IMR-90 (cell line): Measurements from ENCODE around the gene STAC2. TPM values are rescaled to one million over a fixed set of nuclear protein-coding genes. Genes with fewer than 3 reads are reported as not detected.

Experiments used
- ATAC-seq: fragments of 200-7000 bp; cut with Tn5 transposase; 2 replicates; pipeline ENCODE4 v1.9.1; 2020; ENCODE audit warnings: low read depth, mild to moderate bottlenecking, moderate library complexity
- BruUV-seq: library from RNA; stranded (reverse); fragments of 400-500 nt; replicated peaks from 2 replicates; lab custom pipeline; 2021; lab: Mats Ljungman, UMichigan
- CTCF ChIA-PET: fragments of 300-600 bp; formaldehyde crosslinking; extraction: SDS; loops from one replicate; lab custom pipeline; 2021; ENCODE audit warnings: antibody characterized with exemption; lab: Yijun Ruan, JAX
- POLR2A ChIA-PET: fragments of 300-600 bp; sonication (Branson Sonifier 250); formaldehyde crosslinking; loops from one replicate; lab custom pipeline; 2022; ENCODE audit warnings: antibody characterized with exemption; ENCODE audit not compliant: unreplicated experiment; lab: Charles Lee
- DNase-seq: peaks from one replicate; pipeline ENCODE4 v3.0.0; 2013
- H2AFZ ChIP-seq: replicated peaks from 2 replicates; pipeline ENCODE3; 2013; ENCODE audit warnings: low read length, mild to moderate bottlenecking; ENCODE audit not compliant: poor library complexity
- H2AK5ac ChIP-seq: 2 replicates; pipeline ENCODE4 v1.6.1; 2013; ENCODE audit warnings: low read depth, low read length, inconsistent platforms
- H2AK9ac ChIP-seq: replicated peaks from 2 replicates; pipeline ENCODE3; 2013; ENCODE audit warnings: mild to moderate bottlenecking, low read depth, low read length, moderate library complexity; ENCODE audit not compliant: poor library complexity
- H2BK120ac ChIP-seq: 2 replicates; pipeline ENCODE4 v1.6.1; 2013; ENCODE audit warnings: low read depth, low read length, inconsistent platforms
- H2BK15ac ChIP-seq: 3 replicates; pipeline ENCODE4 v1.6.1; 2013; ENCODE audit warnings: low read depth, low read length, inconsistent platforms
- H2BK20ac ChIP-seq: 2 replicates; pipeline ENCODE4 v1.6.1; 2013; ENCODE audit warnings: low read depth, mild to moderate bottlenecking, inconsistent platforms, low read length, moderate library complexity
- H2BK5ac ChIP-seq: 2 replicates; pipeline ENCODE4 v1.6.1; 2013; ENCODE audit warnings: mild to moderate bottlenecking, low read depth, low read length, inconsistent platforms; ENCODE audit not compliant: poor library complexity, severe bottlenecking
- H3K14ac ChIP-seq: replicated peaks from 2 replicates; pipeline ENCODE4 v1.6.1; 2013; ENCODE audit warnings: low read depth, low read length, inconsistent platforms
- H3K18ac ChIP-seq: 2 replicates; pipeline ENCODE4 v1.6.1; 2013; ENCODE audit warnings: low read depth, low read length, control low read depth
- H3K23ac ChIP-seq: 2 replicates; pipeline ENCODE4 v1.6.1; 2013; ENCODE audit warnings: low read depth, low read length, inconsistent platforms
- H3K27ac ChIP-seq: 2 replicates; pipeline ENCODE4 v1.5.1; 2013; ENCODE audit warnings: mild to moderate bottlenecking, control low read depth, low read length; ENCODE audit not compliant: insufficient read depth
- H3K27me3 ChIP-seq: 2 replicates; pipeline ENCODE4 v1.6.1; 2013; ENCODE audit warnings: low read length; ENCODE audit not compliant: control insufficient read depth, insufficient read depth
- H3K36me3 ChIP-seq: 2 replicates; pipeline ENCODE4 v1.6.1; 2013; ENCODE audit warnings: low read length, mixed read lengths; ENCODE audit not compliant: control insufficient read depth, insufficient read depth
- H3K4ac ChIP-seq: 2 replicates; pipeline ENCODE4 v1.6.1; 2013; ENCODE audit warnings: low read depth, low read length, inconsistent platforms
- H3K4me1 ChIP-seq: 2 replicates; pipeline ENCODE4 v1.6.1; 2013; ENCODE audit warnings: low read length, mixed read lengths; ENCODE audit not compliant: control insufficient read depth, insufficient read depth
- H3K4me2 ChIP-seq: 2 replicates; pipeline ENCODE4 v1.6.1; 2013; ENCODE audit warnings: low read depth, mild to moderate bottlenecking, control low read depth, low read length, moderate library complexity
- H3K4me3 ChIP-seq: 2 replicates; pipeline ENCODE4 v1.5.1; 2013; ENCODE audit warnings: low read depth, mild to moderate bottlenecking, control low read depth, low read length, moderate library complexity; ENCODE audit not compliant: insufficient read depth
- H3K56ac ChIP-seq: 2 replicates; pipeline ENCODE4 v1.6.1; 2013; ENCODE audit warnings: low read length, inconsistent platforms; ENCODE audit not compliant: insufficient read depth; ENCODE audit errors: extremely low read depth
- H3K79me1 ChIP-seq, 2 experiments: 2 replicates each; pipeline ENCODE4 v1.6.1; 2013; ENCODE audit warnings: low read length in 2 of 2, inconsistent platforms in 1 of 2, low read depth in 1 of 2
- H3K9ac ChIP-seq: 2 replicates; pipeline ENCODE4 v1.6.1; 2013; ENCODE audit warnings: low read depth, low read length, control low read depth
- H3K9me1 ChIP-seq: 2 replicates; pipeline ENCODE4 v1.6.1; 2013; ENCODE audit warnings: low read length, inconsistent platforms; ENCODE audit not compliant: insufficient read depth
- H3K9me3 ChIP-seq: 2 replicates; pipeline ENCODE4 v1.6.1; 2013; ENCODE audit warnings: low read length; ENCODE audit not compliant: control insufficient read depth, insufficient read depth
- H4K20me1 ChIP-seq: 2 replicates; pipeline ENCODE4 v1.6.1; 2013; ENCODE audit warnings: low read length, inconsistent platforms; ENCODE audit not compliant: insufficient read depth
- H4K5ac ChIP-seq: 2 replicates; pipeline ENCODE4 v1.6.1; 2013; ENCODE audit warnings: mild to moderate bottlenecking, low read depth, low read length, control low read depth
- H4K8ac ChIP-seq, 2 experiments: 2 replicates each; pipeline ENCODE4 v1.6.1; 2013; ENCODE audit warnings: low read depth in 2 of 2, low read length in 2 of 2, control low read depth in 1 of 2, inconsistent platforms in 1 of 2
- H4K91ac ChIP-seq: 2 replicates; pipeline ENCODE4 v1.6.1; 2013; ENCODE audit warnings: low read depth, low read length, inconsistent platforms; ENCODE audit not compliant: insufficient read depth
- BHLHE40 ChIP-seq: fragments of 150-350 bp; IDR thresholded peaks from 2 replicates; pipeline ENCODE4 v1.6.1; 2016; ENCODE audit warnings: mild to moderate bottlenecking, low read depth, low read length
- CEBPB ChIP-seq: IDR thresholded peaks from 2 replicates; pipeline ENCODE4 v1.6.1; 2012; ENCODE audit warnings: low read depth, low read length, improper control_type of control experiment
- CHD1 ChIP-seq: IDR thresholded peaks from 2 replicates; pipeline ENCODE4 v1.6.1; 2012; ENCODE audit warnings: low read depth, low read length, improper control_type of control experiment
- FOS ChIP-seq: fragments of 150-350 bp; IDR thresholded peaks from 2 replicates; pipeline ENCODE4 v1.6.1; 2016; ENCODE audit warnings: low read depth, low read length
- MAFK ChIP-seq: IDR thresholded peaks from 2 replicates; pipeline ENCODE4 v1.6.1; 2012; ENCODE audit warnings: low read depth, low read length, improper control_type of control experiment
- MAZ ChIP-seq: IDR thresholded peaks from 2 replicates; pipeline ENCODE4 v1.6.1; 2012; ENCODE audit warnings: low read depth, mild to moderate bottlenecking, low read length, improper control_type of control experiment, moderate library complexity, borderline replicate concordance
- MXI1 ChIP-seq: IDR thresholded peaks from 2 replicates; pipeline ENCODE4 v1.6.1; 2012; ENCODE audit warnings: low read depth, mild to moderate bottlenecking, low read length, moderate library complexity, borderline replicate concordance
- NFE2L2 ChIP-seq: fragments of 150-350 bp; IDR thresholded peaks from 2 replicates; pipeline ENCODE4 v1.6.1; 2016; ENCODE audit warnings: low read depth, mild to moderate bottlenecking, low read length
- POLR2A ChIP-seq: IDR thresholded peaks from 2 replicates; pipeline ENCODE4 v1.6.1; 2012; ENCODE audit warnings: mild to moderate bottlenecking, low read depth, low read length
- RAD21 ChIP-seq: IDR thresholded peaks from 2 replicates; pipeline ENCODE4 v1.6.1; 2012; ENCODE audit warnings: low read length, improper control_type of control experiment
- RCOR1 ChIP-seq: IDR thresholded peaks from 2 replicates; pipeline ENCODE4 v1.6.1; 2012; ENCODE audit warnings: mild to moderate bottlenecking, low read length, improper control_type of control experiment; ENCODE audit not compliant: insufficient replicate concordance
- RFX5 ChIP-seq: IDR thresholded peaks from 2 replicates; pipeline ENCODE4 v1.8.0; 2012; ENCODE audit warnings: low read depth, mild to moderate bottlenecking, low read length, moderate library complexity
- SMC3 ChIP-seq: fragments of 150-350 bp; IDR thresholded peaks from 2 replicates; pipeline ENCODE4 v1.6.1; 2016; ENCODE audit warnings: low read depth, mild to moderate bottlenecking, antibody characterized with exemption, low read length, moderate library complexity
- WGBS, 2 experiments: methylation state at CpG; one replicate each; pipeline versions ENCODE4 v1.1.5 to v1.1.7; 2013; ENCODE audit warnings: missing lambda C conversion rate in 2 of 2; ENCODE audit not compliant: insufficient read length in 1 of 2; ENCODE audit errors: extremely low coverage in 2 of 2; 5-methylcytosine and 5-hydroxymethylcytosine counted together
- dilution Hi-C: fragments of 300-500 bp; cut with HindIII; formaldehyde crosslinking; loops from one replicate; pipeline ENCODE4 v1.14.3; 2018; ENCODE audit warnings: low sequenced_read_pairs; ENCODE audit not compliant: unreplicated experiment
- in situ Hi-C: fragments of 300-500 bp; cut with MboI; formaldehyde crosslinking; loops from 3 replicates; pipeline ENCODE4 v1.14.3; 2019; ENCODE audit warnings: low sequenced_read_pairs, inconsistent platforms, mixed read lengths
- intact Hi-C: fragments of 100-400 bp; cut with micrococcal nuclease; formaldehyde crosslinking; loops from 2 replicates; pipeline ENCODE4 v1.10.0; 2022
- polyA plus RNA-seq, 3 experiments: library from polyadenylated mRNA; depleted of rRNA; stranded (reverse); fragments of >200 nt; gene quantifications; 2 replicates each; pipeline ENCODE4 v1.2.3, GENCODE V29; 2012; ENCODE audit warnings: low replicate concordance in 1 of 3
- total RNA-seq: library from RNA; depleted of rRNA; stranded (reverse); fragments of >200 nt; gene quantifications from 2 replicates; pipeline ENCODE4 v1.2.3, GENCODE V29; 2012
- TF ChIP-seq, protein P1 (sequence below): fragments of 150-350 bp; IDR thresholded peaks from 2 replicates; pipeline ENCODE4 v1.6.1; 2017; ENCODE audit warnings: mild to moderate bottlenecking, antibody characterized with exemption, low read length, low read depth
- TF ChIP-seq, protein P2 (sequence below): conservative IDR thresholded peaks from 2 replicates; pipeline ENCODE4 v1.5.1; 2012; ENCODE audit warnings: mild to moderate bottlenecking, low read depth, low read length, improper control_type of control experiment
- TF ChIP-seq, protein P3 (sequence below): fragments of 150-350 bp; IDR thresholded peaks from 2 replicates; pipeline ENCODE4 v1.6.1; 2016; ENCODE audit warnings: low read depth, mild to moderate bottlenecking, low read length, moderate library complexity, borderline replicate concordance

The STAC2 gene
- total and polyA plus RNA-seq, 2 of the 4 experiments (the other 2 are of a cell fraction), result 0.02 TPM; not detected in 1

DNA sequence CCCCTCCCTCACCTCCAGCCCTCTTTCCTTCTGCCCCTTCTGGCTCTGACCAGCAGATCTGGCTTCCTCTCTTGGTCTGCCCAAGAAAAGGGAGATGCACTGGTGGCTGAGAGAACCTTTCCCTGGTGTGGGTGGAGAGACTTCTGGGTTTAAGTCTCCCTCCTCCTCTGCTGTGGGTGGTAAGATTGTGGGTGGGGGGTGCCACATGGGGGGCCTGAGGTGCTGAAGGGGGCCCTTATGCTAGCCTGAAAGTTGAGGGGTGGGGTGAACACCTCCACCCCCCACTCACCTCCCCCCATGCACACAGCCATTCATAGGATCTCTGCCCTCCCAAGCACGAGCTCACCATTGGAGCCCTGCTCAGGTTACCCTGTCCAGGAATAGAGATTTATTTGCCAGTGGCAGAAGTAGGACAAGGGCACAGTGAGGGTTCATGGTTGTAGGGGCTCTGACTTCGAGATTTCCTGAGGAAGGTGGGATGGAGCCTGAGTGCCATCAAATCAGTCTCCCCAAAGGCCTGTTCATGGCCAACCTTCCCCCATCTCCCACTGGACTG, 1.7 kb upstream of the STAC2 start:
- Histone ChIP-seq H2AFZ (no peak overlapping the region), H3K27me3 (peaks cover 47% of the 10 kb centered on the region), H3K9me3 (no peaks in the 10 kb centered on the region), H2BK120ac (no peak overlapping the region), H3K4me2 (no peak overlapping the region), H2AK9ac (no peak overlapping the region), H4K20me1 (no peaks in the 10 kb centered on the region), H3K27ac (no peak overlapping the region), H2BK15ac (no peak overlapping the region), H3K36me3 (no peaks in the 10 kb centered on the region), H3K4ac (no peak overlapping the region), H4K5ac (no peak overlapping the region), H3K4me1 (peaks cover 8% of the 10 kb centered on the region), H3K79me1 (no peaks in the 10 kb centered on the region), H3K9ac (no peak overlapping the region), H3K56ac (no peak overlapping the region), H2BK20ac (no peak overlapping the region), H2AK5ac (no peak overlapping the region), H3K4me3 (no peak overlapping the region), H3K9me1 (no peaks in the 10 kb centered on the region), H3K23ac (peak overlapping the region; percentile 42; the same call in 1 of the 2 replicates), H3K18ac (no peak overlapping the region), H2BK5ac (no peak overlapping the region), H4K91ac (no peak overlapping the region), H4K8ac (no peak overlapping the region), H3K14ac (no peak overlapping the region)
- ATAC-seq (no peak), DNase-seq (no peak)
- dilution Hi-C loops, result no loop called here
- TF ChIP-seq RAD21 (no peak), POLR2A (no peak), FOS (no peak), BHLHE40 (no peak), RCOR1 (no peak), MXI1 (no peak), RFX5 (no peak), MAZ (no peak), MAFK (no peak), CHD1 (no peak), NFE2L2 (no peak), SMC3 (no peak), CEBPB (no peak)
- TF ChIP-seq, protein P1, sequence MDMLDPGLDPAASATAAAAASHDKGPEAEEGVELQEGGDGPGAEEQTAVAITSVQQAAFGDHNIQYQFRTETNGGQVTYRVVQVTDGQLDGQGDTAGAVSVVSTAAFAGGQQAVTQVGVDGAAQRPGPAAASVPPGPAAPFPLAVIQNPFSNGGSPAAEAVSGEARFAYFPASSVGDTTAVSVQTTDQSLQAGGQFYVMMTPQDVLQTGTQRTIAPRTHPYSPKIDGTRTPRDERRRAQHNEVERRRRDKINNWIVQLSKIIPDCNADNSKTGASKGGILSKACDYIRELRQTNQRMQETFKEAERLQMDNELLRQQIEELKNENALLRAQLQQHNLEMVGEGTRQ, result no peak
- TF ChIP-seq, protein P2, sequence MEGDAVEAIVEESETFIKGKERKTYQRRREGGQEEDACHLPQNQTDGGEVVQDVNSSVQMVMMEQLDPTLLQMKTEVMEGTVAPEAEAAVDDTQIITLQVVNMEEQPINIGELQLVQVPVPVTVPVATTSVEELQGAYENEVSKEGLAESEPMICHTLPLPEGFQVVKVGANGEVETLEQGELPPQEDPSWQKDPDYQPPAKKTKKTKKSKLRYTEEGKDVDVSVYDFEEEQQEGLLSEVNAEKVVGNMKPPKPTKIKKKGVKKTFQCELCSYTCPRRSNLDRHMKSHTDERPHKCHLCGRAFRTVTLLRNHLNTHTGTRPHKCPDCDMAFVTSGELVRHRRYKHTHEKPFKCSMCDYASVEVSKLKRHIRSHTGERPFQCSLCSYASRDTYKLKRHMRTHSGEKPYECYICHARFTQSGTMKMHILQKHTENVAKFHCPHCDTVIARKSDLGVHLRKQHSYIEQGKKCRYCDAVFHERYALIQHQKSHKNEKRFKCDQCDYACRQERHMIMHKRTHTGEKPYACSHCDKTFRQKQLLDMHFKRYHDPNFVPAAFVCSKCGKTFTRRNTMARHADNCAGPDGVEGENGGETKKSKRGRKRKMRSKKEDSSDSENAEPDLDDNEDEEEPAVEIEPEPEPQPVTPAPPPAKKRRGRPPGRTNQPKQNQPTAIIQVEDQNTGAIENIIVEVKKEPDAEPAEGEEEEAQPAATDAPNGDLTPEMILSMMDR, result no peak
- TF ChIP-seq, protein P3, sequence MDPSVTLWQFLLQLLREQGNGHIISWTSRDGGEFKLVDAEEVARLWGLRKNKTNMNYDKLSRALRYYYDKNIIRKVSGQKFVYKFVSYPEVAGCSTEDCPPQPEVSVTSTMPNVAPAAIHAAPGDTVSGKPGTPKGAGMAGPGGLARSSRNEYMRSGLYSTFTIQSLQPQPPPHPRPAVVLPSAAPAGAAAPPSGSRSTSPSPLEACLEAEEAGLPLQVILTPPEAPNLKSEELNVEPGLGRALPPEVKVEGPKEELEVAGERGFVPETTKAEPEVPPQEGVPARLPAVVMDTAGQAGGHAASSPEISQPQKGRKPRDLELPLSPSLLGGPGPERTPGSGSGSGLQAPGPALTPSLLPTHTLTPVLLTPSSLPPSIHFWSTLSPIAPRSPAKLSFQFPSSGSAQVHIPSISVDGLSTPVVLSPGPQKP, result no peak
- intact Hi-C loops, result no loop called here
- CTCF ChIA-PET, result no interaction called here
- in situ Hi-C loops, result no loop called here
- no CpG with 5 or more reads among the region's 2 CpGs for WGBS, 2 experiments
- BruUV-seq, result no TSS peak
- POLR2A ChIA-PET, result no interaction called here
